ENCODE results near the gene UFD1.

Gene UFD1

GRCh38 chr22:19480173-19480568 is 1.2 kb upstream of the UFD1 start:
- peaks cover 12% of the 10 kb centered on the region for H3K36me3 Mint-ChIP-seq (ENCODE audit: low read depth)
- H3K4me3 Mint-ChIP-seq = peak overlapping the region; percentile 99
- TF ChIP-seq, protein P1, sequence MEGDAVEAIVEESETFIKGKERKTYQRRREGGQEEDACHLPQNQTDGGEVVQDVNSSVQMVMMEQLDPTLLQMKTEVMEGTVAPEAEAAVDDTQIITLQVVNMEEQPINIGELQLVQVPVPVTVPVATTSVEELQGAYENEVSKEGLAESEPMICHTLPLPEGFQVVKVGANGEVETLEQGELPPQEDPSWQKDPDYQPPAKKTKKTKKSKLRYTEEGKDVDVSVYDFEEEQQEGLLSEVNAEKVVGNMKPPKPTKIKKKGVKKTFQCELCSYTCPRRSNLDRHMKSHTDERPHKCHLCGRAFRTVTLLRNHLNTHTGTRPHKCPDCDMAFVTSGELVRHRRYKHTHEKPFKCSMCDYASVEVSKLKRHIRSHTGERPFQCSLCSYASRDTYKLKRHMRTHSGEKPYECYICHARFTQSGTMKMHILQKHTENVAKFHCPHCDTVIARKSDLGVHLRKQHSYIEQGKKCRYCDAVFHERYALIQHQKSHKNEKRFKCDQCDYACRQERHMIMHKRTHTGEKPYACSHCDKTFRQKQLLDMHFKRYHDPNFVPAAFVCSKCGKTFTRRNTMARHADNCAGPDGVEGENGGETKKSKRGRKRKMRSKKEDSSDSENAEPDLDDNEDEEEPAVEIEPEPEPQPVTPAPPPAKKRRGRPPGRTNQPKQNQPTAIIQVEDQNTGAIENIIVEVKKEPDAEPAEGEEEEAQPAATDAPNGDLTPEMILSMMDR (IDR thresholded peaks at IDR 0.05) = no peak
- peaks cover 3% of the 10 kb centered on the region for H3K27me3 Mint-ChIP-seq (ENCODE audit: low read depth, poor library complexity)
- no peaks in the 10 kb centered on the region for H3K9me3 Mint-ChIP-seq
- no peak for DNase-seq
- peaks cover 31% of the 10 kb centered on the region for H3K4me1 Mint-ChIP-seq
- peak overlapping the region; percentile 100 for H3K27ac Mint-ChIP-seq

GRCh38 chr22:19479355-19480172 is 571 bp upstream of the UFD1 start, which contains the start of gene CDC45:
Gene CDC45 (plus strand): TSS chr22:19479920. CDS start chr22:19479969, 49 bp downstream.
- TF ChIP-seq, protein P1 (IDR thresholded peaks at IDR 0.05) = no peak
- H3K4me1 Mint-ChIP-seq = peaks cover 31% of the 10 kb centered on the region
- H3K27me3 Mint-ChIP-seq (ENCODE audit: low read depth, poor library complexity) = peaks cover 3% of the 10 kb centered on the region
- H3K9me3 Mint-ChIP-seq = no peaks in the 10 kb centered on the region
- H3K27ac Mint-ChIP-seq = peak within 1 kb of the TSS; percentile 100
- H3K36me3 Mint-ChIP-seq (ENCODE audit: low read depth) = peaks cover 6% of the 10 kb centered on the region
- peak; percentile 90 for DNase-seq
- peak within 1 kb of the TSS; percentile 99 for H3K4me3 Mint-ChIP-seq

GRCh38 chr22:19478045-19478900 is 720 bp downstream of the UFD1 start:
- TF ChIP-seq, protein P1 (IDR thresholded peaks at IDR 0.05) = no peak
- Mint-ChIP-seq H3K4me3 (peak overlapping the region; percentile 99), H3K36me3 (ENCODE audit: low read depth) (peaks cover 9% of the 10 kb centered on the region), H3K9me3 (no peaks in the 10 kb centered on the region), H3K4me1 (peaks cover 31% of the 10 kb centered on the region), H3K27me3 (ENCODE audit: low read depth, poor library complexity) (peaks cover 3% of the 10 kb centered on the region), H3K27ac (peak overlapping the region; percentile 24)
- DNase-seq = no peak

- TF ChIP-seq, protein P1 (IDR thresholded peaks at IDR 0.05) = no peak
- H3K4me1 Mint-ChIP-seq = peaks cover 31% of the 10 kb centered on the region
- DNase-seq = no peak
- no peaks in the 10 kb centered on the region for H3K9me3 Mint-ChIP-seq
- peaks cover 3% of the 10 kb centered on the region for H3K27me3 Mint-ChIP-seq (ENCODE audit: low read depth, poor library complexity)
- peaks cover 10% of the 10 kb centered on the region for H3K36me3 Mint-ChIP-seq (ENCODE audit: low read depth)
- H3K4me3 Mint-ChIP-seq = peak overlapping the region; percentile 99
- no peak overlapping the region for H3K27ac Mint-ChIP-seq
Measured at GRCh38 chr22:19477321-19478044, 1.5 kb downstream of the UFD1 start.

DNA sequence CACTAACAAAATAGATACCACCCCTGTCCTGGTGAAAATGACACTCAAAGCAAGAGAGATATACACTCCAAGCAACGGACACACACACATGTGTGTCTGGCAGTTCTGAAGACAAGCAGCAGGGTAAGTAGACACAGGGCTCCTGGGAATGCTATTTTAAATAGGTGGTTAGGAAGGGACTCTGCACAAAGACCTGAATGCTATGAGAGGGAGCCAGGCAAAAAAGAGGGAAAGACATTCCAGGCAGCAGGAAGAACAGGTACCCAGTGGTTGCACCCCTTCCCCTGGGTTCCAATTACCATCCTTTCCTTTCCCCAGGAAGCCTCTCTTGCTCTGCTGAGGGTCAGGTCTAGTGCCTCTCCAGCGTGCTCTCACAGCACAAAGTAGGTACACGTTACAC is 3.0 kb downstream of the UFD1 start:
- H3K4me1 Mint-ChIP-seq = peaks cover 30% of the 10 kb centered on the region
- DNase-seq = no peak
- H3K27me3 Mint-ChIP-seq (ENCODE audit: low read depth, poor library complexity) = peaks cover 3% of the 10 kb centered on the region
- H3K36me3 Mint-ChIP-seq (ENCODE audit: low read depth) = peaks cover 22% of the 10 kb centered on the region
- TF ChIP-seq, protein P1 (IDR thresholded peaks at IDR 0.05) = no peak
- H3K9me3 Mint-ChIP-seq = no peaks in the 10 kb centered on the region
- H3K27ac Mint-ChIP-seq = no peak overlapping the region
- H3K4me3 Mint-ChIP-seq = no peak overlapping the region

Data from nephron progenitor cell (in vitro differentiated cells).